GM10266 (cell line): Measurements from ENCODE around the gene MALRD1.

ENCODE experiments used
- DNase-seq: peaks from one replicate; pipeline ENCODE4 v3.0.0; 2012; ENCODE audit errors: extremely low spot score
- CTCF ChIP-seq: IDR thresholded peaks from 2 replicates; pipeline ENCODE4 v1.5.1; 2012; ENCODE audit warnings: mild to moderate bottlenecking, low read depth; ENCODE audit not compliant: control insufficient read depth, insufficient read depth; ENCODE audit errors: missing control alignments

Gene MALRD1

DNA sequence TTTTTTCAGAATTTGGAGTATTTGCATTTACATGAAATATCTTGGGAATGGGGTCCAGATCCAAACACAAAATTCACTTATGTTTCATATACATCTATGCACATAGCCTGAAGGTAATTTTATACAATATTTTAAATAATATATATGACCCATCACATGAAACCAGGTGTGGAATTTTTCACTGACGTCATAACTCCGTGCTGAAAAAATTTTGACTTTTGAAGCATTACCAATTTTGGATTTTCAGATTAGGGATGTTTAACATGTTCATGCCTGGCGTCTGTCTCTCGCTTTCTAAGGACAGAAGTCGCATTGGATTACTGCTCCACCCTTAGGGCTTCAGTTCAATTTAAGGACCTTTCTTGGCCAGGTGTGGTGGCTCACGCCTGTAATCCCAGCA, 418.1 kb downstream of the MALRD1 start:
- DNase-seq, result no peak
- TF ChIP-seq CTCF, result no peak

DNA sequence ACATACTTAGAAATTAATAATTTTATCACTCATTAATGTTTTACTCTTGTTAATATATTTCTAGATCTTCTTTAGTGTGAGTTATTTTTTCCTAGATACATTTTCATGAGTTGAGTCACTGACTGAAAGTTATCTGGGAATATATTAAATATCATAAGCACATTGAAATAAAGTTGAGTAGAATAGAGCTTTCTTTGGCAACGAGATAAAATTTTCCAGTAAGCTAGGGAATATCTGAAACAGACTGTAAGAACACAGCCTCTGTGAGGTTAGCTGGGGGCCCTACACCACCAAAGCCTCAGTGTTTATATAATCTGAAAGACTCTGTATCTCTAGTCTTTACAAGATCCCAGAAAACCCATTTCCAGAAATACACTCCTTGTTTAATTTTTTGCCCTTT, 419.8 kb downstream of the MALRD1 start:
- DNase-seq, result no peak
- no peak for TF ChIP-seq CTCF

- no peak for TF ChIP-seq CTCF
- no peak for DNase-seq
Measured at GRCh38 chr10:19469521-19469920, 420.9 kb downstream of the MALRD1 start.

DNA sequence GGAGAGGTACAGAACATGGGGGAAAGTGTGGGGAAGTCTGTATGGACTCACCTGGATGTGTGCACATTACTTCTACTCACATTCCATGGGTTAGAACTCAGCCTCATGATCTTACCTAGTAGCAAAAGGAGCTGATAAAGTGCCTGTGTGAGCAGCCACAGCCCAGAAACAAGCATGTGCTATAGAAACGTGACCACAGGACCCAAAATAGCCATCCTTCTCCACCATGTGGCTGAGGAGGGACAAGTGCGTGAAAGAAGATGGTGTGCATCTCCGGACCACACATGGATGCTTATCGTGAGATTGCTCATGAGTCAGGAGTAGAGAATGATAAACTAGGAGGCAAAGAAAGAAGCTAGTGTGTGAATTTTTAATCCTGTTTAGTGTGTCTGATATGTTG, 431.3 kb downstream of the MALRD1 start:
- no peak for TF ChIP-seq CTCF
- DNase-seq, result no peak

GRCh38 chr10:19480353-19480752, 431.8 kb downstream of the MALRD1 start:
- no peak for DNase-seq
- TF ChIP-seq CTCF, result no peak

GRCh38 chr10:19483421-19483820, 434.8 kb downstream of the MALRD1 start:
- TF ChIP-seq CTCF, result no peak
- DNase-seq, result no peak

DNA sequence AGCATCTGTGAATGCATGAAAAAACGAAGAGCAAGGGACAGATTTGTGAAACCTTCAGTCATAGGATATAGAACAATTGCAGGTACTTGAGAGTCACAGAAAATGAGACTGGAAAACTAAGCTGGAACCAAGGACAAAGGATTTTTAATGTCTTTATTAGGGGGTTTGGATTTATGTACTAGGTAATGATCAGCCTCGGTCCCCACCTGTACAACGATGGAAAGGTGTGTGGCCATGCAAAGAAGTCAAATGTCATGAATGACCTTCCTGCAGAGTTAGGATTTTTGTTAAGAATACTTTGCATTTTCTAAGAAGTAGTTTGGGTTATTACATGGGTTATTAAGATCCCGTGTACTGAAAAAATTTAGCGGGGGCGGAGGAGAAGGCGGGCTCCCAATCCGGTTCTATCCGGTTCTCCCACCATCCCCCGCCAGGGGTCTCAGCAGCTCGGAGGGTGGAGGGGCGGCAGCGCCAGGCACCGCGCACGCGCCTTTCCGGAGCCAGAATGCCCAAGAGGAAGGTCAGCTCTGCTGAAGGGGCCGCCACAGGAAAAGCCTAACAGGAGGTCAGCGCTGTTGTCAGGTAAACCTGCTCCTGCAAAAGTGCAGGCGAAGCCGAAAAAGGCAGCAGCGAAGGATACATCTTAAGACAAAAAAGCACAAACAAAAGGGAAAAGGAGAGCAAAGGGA, 440.1 kb downstream of the MALRD1 start:
- no peak for DNase-seq

More for the DNA sequence above, 440.1 kb downstream of the MALRD1 start:
- TF ChIP-seq CTCF, result no peak
